GM21367 (cell line): ENCODE results near the gene DFFA.
"Not testable (repeated sequence)": the region's sequence is repeated elsewhere in the genome, so short reads cannot be mapped to it uniquely, and the experiment has no call there.

ENCODE experiments used
- ATAC-seq: cut with Tn5 transposase; IDR thresholded peaks from one replicate; pipeline ENCODE4 v1.9.1; 2021; ENCODE audit not compliant: unreplicated experiment

The DFFA gene

GRCh38 chr1:10431070-10431730 is 41.1 kb downstream of the DFFA start:
- no peak for ATAC-seq

- ATAC-seq, result peak; percentile 67
Measured at GRCh38 chr1:10430216-10431069, 41.9 kb downstream of the DFFA start, which contains the start of gene CENPS. TSS of gene CENPS (plus strand) at chr1:10430433. CDS start at chr1:10430518, 85 bp downstream.

DNA sequence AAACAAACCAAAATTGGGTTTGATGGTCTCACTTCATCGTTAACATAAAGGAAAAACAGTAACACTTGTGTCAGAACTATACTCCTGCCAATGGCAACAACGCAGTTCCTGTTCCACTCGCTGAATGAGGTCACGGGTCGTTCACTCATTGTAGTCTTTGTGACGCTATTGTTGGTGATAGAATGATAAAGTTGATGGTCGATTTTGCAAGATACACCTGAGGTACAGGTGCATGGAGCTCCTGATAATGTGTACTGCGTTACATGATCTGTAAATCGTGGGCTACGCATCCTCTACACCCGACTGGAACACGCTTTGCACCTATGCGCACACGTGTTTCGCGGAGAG is 42.5 kb downstream of the DFFA start:
- peak; percentile 14 for ATAC-seq

DNA sequence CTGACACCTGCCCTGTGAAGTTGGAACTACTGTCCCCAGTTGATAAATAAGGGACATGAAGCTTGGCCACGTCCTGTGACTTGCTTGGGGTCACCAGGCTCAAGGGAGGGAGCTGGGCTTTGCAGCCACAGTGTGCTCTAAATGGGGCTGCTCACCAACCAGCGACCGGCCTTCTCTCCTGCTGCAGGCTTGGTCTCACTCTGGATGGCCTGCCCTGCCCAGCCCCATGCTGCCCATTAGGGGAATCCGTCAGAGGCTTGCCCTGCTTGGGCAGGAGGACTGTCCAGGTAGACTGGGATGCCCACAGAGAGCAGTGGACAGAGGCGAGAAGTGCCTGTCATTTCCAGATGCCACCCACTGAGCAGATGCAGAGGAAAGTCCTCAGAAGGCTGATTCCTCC is 43.3 kb downstream of the DFFA start:
- ATAC-seq, result no peak

- not testable (repeated sequence) for ATAC-seq
Measured at GRCh38 chr1:10426535-10426848, 45.8 kb downstream of the DFFA start.

- ATAC-seq, result not testable (repeated sequence)
Measured at GRCh38 chr1:10425826-10426534, 46.3 kb downstream of the DFFA start.

- no peak for ATAC-seq
Measured at GRCh38 chr1:10424651-10425050, 47.7 kb downstream of the DFFA start.

GRCh38 chr1:10424034-10424433 is 48.3 kb downstream of the DFFA start:
- ATAC-seq, result no peak

GRCh38 chr1:10421637-10422036 is 50.7 kb downstream of the DFFA start:
- no peak for ATAC-seq

DNA sequence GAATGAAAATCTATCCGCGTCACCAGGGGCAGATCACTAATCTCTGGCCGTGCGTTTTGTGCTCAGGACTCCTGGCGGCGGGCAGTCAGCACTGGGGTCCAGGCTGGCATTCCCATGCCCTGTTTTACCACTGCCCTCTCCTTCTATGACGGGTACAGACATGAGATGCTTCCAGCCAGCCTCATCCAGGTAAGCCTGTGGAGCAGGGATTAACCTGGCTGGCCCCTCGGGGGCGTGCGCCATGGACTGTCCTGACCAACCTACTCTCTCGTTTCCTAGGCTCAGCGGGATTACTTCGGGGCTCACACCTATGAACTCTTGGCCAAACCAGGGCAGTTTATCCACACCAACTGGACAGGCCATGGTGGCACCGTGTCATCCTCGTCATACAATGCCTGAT is 53.0 kb downstream of the DFFA start:
- no peak for ATAC-seq

- not testable (repeated sequence) for ATAC-seq
Measured at GRCh38 chr1:10418741-10419140, 53.6 kb downstream of the DFFA start.

DNA sequence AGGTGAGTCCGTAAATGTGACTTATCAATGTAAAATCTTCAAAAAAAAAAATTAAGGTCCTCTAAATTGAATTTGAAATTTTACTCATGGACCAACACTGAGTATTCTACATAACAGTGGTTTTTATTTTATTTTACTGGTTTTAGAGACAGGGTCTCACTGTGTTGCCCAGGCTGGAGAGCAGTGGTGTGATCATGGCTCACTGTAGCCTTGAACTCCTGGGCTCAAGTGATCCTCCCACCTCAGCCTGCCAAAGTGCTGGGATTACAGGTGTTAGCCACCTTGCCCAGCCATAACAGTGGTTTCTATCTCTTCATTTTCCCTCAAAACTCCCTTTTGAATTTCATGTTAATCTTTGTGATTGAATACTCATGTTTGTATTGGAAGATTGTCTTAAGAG is 56.4 kb downstream of the DFFA start:
- ATAC-seq, result not testable (repeated sequence)

- no peak for ATAC-seq
Measured at GRCh38 chr1:10415211-10415930, 57.0 kb downstream of the DFFA start.

GRCh38 chr1:10407201-10407600 is 65.1 kb downstream of the DFFA start:
- ATAC-seq, result no peak
